NCI-H446 treated with DMSO at 0.1 percent for 48 hours (cell line): Measurements from ENCODE around the gene TRNAU1AP.

ENCODE experiments used
- DNase-seq: peaks from one replicate; lab custom pipeline; 2025; lab: John Stamatoyannopoulos, UW

The TRNAU1AP gene

GRCh38 chr1:28604962-28605361 lies 52.1 kb downstream of the TRNAU1AP start:
- no peak for DNase-seq

- DNase-seq = no peak
Observed at GRCh38 chr1:28606771-28607170, 53.9 kb downstream of the TRNAU1AP start.

GRCh38 chr1:28613175-28613574 lies 60.3 kb downstream of the TRNAU1AP start:
- DNase-seq = no peak
